DND-41 (cell line): Measurements from ENCODE around the gene MYO1D.

Source experiments
- ATAC-seq: fragments of 200-7000 bp; cut with Tn5 transposase; 3 replicates; pipeline ENCODE4 v1.9.1; 2021; ENCODE audit warnings: low read depth; ENCODE audit not compliant: insufficient read depth
- DNase-seq: peaks from one replicate; pipeline ENCODE4 v3.0.0-alpha.2; 2020
- H2AFZ ChIP-seq: 2 replicates; pipeline ENCODE4 v1.6.0; 2012; ENCODE audit warnings: low read depth, low read length
- H3K27ac ChIP-seq: 2 replicates; pipeline ENCODE4 v1.5.1; 2012; ENCODE audit warnings: low read length, inconsistent platforms
- H3K27me3 ChIP-seq: fragments of 200-600 bp; sonication (generic); 2 replicates; pipeline ENCODE4 v1.6.0; 2012; ENCODE audit warnings: low read length, mild to moderate bottlenecking, inconsistent platforms; ENCODE audit not compliant: insufficient read depth, poor library complexity
- H3K36me3 ChIP-seq: 2 replicates; pipeline ENCODE4 v1.5.1; 2012; ENCODE audit warnings: low read length, inconsistent platforms; ENCODE audit not compliant: insufficient read depth
- H3K4me1 ChIP-seq: 2 replicates; pipeline ENCODE4 v1.5.1; 2012; ENCODE audit warnings: mild to moderate bottlenecking, low read length; ENCODE audit not compliant: insufficient read depth
- H3K4me2 ChIP-seq: 2 replicates; pipeline ENCODE4 v1.6.0; 2012; ENCODE audit warnings: mild to moderate bottlenecking, moderate library complexity, low read length, inconsistent platforms; ENCODE audit not compliant: insufficient read depth
- H3K4me3 ChIP-seq, 2 experiments: fragments of 200-600 bp in 1 of 2; shearing (Covaris generic) in 1 of 2; 2 replicates each; pipeline ENCODE4 v1.5.1; 2012 to 2016; ENCODE audit warnings: inconsistent platforms in 2 of 2, low read length in 2 of 2, mild to moderate bottlenecking in 2 of 2, low read depth in 1 of 2, moderate library complexity in 1 of 2
- H3K79me2 ChIP-seq: 2 replicates; pipeline ENCODE4 v1.6.0; 2012; ENCODE audit warnings: low read length, inconsistent platforms; ENCODE audit not compliant: insufficient read depth
- H3K9ac ChIP-seq: 2 replicates; pipeline ENCODE4 v1.6.0; 2012; ENCODE audit warnings: low read depth, mild to moderate bottlenecking, inconsistent platforms, low read length, moderate library complexity
- H3K9me3 ChIP-seq: 2 replicates; pipeline ENCODE4 v1.5.1; 2012; ENCODE audit warnings: low read length, moderate library complexity, mild to moderate bottlenecking, inconsistent platforms; ENCODE audit not compliant: insufficient read depth, severe bottlenecking
- H4K20me1 ChIP-seq: 2 replicates; pipeline ENCODE4 v1.6.0; 2012; ENCODE audit warnings: low read length; ENCODE audit not compliant: insufficient read depth
- CTCF ChIP-seq: IDR thresholded peaks from 2 replicates; pipeline ENCODE4 v1.5.1; 2012; ENCODE audit warnings: borderline replicate concordance, low read length, moderate library complexity, mild to moderate bottlenecking; ENCODE audit not compliant: poor library complexity, severe bottlenecking; ENCODE audit errors: extremely low read depth
- EZH2 ChIP-seq: IDR thresholded peaks from 3 replicates; pipeline ENCODE4 v1.6.1; 2012; ENCODE audit warnings: borderline replicate concordance, low read depth, mild to moderate bottlenecking, moderate library complexity, low read length, inconsistent platforms; ENCODE audit not compliant: severe bottlenecking

Gene MYO1D

GRCh38 chr17:32536736-32537643 lies 339.9 kb downstream of the MYO1D start:
- ATAC-seq (no peak), DNase-seq (no peak)
- Histone ChIP-seq H3K27ac (no peak overlapping the region), H3K9me3 (no peaks in the 10 kb centered on the region), H3K36me3 (no peaks in the 10 kb centered on the region), H3K27me3 (peaks cover 22% of the 10 kb centered on the region), H3K4me1 (no peaks in the 10 kb centered on the region), H3K4me3 (no peak overlapping the region), H2AFZ (no peak overlapping the region), H3K79me2 (no peaks in the 10 kb centered on the region), H4K20me1 (no peaks in the 10 kb centered on the region), H3K4me2 (no peak overlapping the region), H3K9ac (no peak overlapping the region)
- TF ChIP-seq CTCF, result no peak
- TF ChIP-seq EZH2, result no peak

- H3K9ac ChIP-seq, result no peak overlapping the region
- no peaks in the 10 kb centered on the region for H4K20me1 ChIP-seq
- ATAC-seq (no peak), DNase-seq (no peak)
- no peaks in the 10 kb centered on the region for H3K4me1 ChIP-seq
- H3K79me2 ChIP-seq, result no peaks in the 10 kb centered on the region
- H3K4me2 ChIP-seq, result no peak overlapping the region
- peaks cover 22% of the 10 kb centered on the region for H3K27me3 ChIP-seq
- no peak overlapping the region for H3K4me3 ChIP-seq
- no peaks in the 10 kb centered on the region for H3K9me3 ChIP-seq
- TF ChIP-seq EZH2 (no peak), CTCF (no peak)
- H2AFZ ChIP-seq, result no peak overlapping the region
- no peaks in the 10 kb centered on the region for H3K36me3 ChIP-seq
- no peak overlapping the region for H3K27ac ChIP-seq
Measured at GRCh38 chr17:32533296-32533695, 343.6 kb downstream of the MYO1D start.

- no peak overlapping the region for H3K9ac ChIP-seq
- no peak for TF ChIP-seq CTCF
- TF ChIP-seq EZH2, result no peak
Measured at GRCh38 chr17:32529604-32530003, 347.3 kb downstream of the MYO1D start.

More at GRCh38 chr17:32529604-32530003, 347.3 kb downstream of the MYO1D start:
- no peak for DNase-seq
- Histone ChIP-seq H3K27me3 (peaks cover 22% of the 10 kb centered on the region), H3K79me2 (no peaks in the 10 kb centered on the region), H3K4me1 (no peaks in the 10 kb centered on the region), H3K4me3 (no peak overlapping the region), H2AFZ (no peak overlapping the region), H3K4me2 (no peak overlapping the region), H3K9me3 (no peaks in the 10 kb centered on the region), H3K36me3 (no peaks in the 10 kb centered on the region), H3K27ac (no peak overlapping the region), H4K20me1 (no peaks in the 10 kb centered on the region)
- ATAC-seq, result no peak
